Measurements from ENCODE around the gene TEAD2. TPM values are rescaled to one million over a fixed set of nuclear protein-coding genes. Genes with fewer than 3 reads are reported as not detected.
A peak's percentile ranks its signal among the peaks of the same experiment; 100 is the strongest.

Gene TEAD2
- total and polyA plus RNA-seq, 2 donors (not counting 1 experiment from before 2014, with no cell fraction given), result 5.8 to 12.0 TPM

- Histone ChIP-seq H2AFZ (ENCODE audit: insufficient read depth, low read depth, low read length, poor library complexity, severe bottlenecking) (no peak overlapping the region), H3K4me1 (ENCODE audit: control insufficient read depth in 2 of 2, insufficient read depth in 2 of 2, low read length in 2 of 2) (peaks cover 6 to 43% of the 10 kb centered on the region in 2 donors), H3K36me3 (replicated peaks in 1 of 2; ENCODE audit: control extremely low read depth in 1 of 2, control insufficient read depth in 1 of 2, extremely low read depth in 1 of 2, insufficient read depth in 2 of 2, low read length in 1 of 2) (peaks cover 0 to 16% of the 10 kb centered on the region in 2 experiments), H4K20me1 (ENCODE audit: control insufficient read depth, insufficient read depth, low read length, poor library complexity, severe bottlenecking) (no peaks in the 10 kb centered on the region), H3K9me3 (ENCODE audit: control extremely low read depth in 1 of 3, control insufficient read depth in 2 of 3, insufficient read depth in 1 of 3, low read length in 2 of 3) (peaks cover 0 to 5% (median 0%) of the 10 kb centered on the region in 3 donors), H3K9ac (ENCODE audit: low read length) (no peak overlapping the region), H3K27me3 (replicated peaks in 1 of 4; ENCODE audit: control extremely low read depth in 1 of 4, control insufficient read depth in 3 of 4, insufficient read depth in 4 of 4, low read length in 3 of 4) (no peaks in the 10 kb centered on the region), H3K79me2 (ENCODE audit: control insufficient read depth, insufficient read depth, low read length) (no peaks in the 10 kb centered on the region), H3K27ac (ENCODE audit: low read length in 2 of 2) (no peak overlapping the region), H3K4me2 (replicated peaks; ENCODE audit: low read depth, low read length, poor library complexity, severe bottlenecking) (no peak overlapping the region), H3K4me3 (ENCODE audit: control extremely low read depth in 1 of 5, extremely low read depth in 1 of 5, insufficient read depth in 1 of 5, low read depth in 2 of 5, low read length in 4 of 5) (no peak overlapping the region)
- H3K9me3 Mint-ChIP-seq (ENCODE audit: insufficient read depth), result no peaks in the 10 kb centered on the region
- H3K4me1 Mint-ChIP-seq, result peaks cover 43% of the 10 kb centered on the region
- DNase-seq, result no peak
- intact Hi-C loops (cut with micrococcal nuclease), result no loop called here
- TF ChIP-seq EZH2 (IDR thresholded peaks at IDR 0.05; ENCODE audit: borderline replicate concordance, insufficient read depth, low read depth, low read length, poor library complexity, severe bottlenecking) (no peak), CTCF (IDR thresholded peaks at IDR 0.05) (no peak)
- H3K27ac Mint-ChIP-seq, result peak overlapping the region; percentile 57
- H3K4me3 Mint-ChIP-seq, result no peak overlapping the region
- ChIA-PET POLR2A (interaction anchor here (0.9 to 1.4 kb wide), 2 partner anchors 8 to 12 kb away, joined by 4 read pairs; no protein-coding TSS in a partner anchor), CTCF (interaction anchor here (0.5 to 2.7 kb wide), 3 partner anchors 21 to 518 kb away, joined by 3 to 8 read pairs (median 3); no protein-coding TSS in a partner anchor)
- WGBS (ENCODE audit: insufficient coverage), result 98% methylated on average over 15 of the region's 15 CpGs
- no peak for ATAC-seq (ENCODE audit: low read depth)
- H3K27me3 Mint-ChIP-seq, result no peaks in the 10 kb centered on the region
Observed at GRCh38 chr19:49347191-49347590, 15.0 kb downstream of the TEAD2 start.

Measured in B cell (primary cell).